Loucy (cell line): ENCODE results near the gene SFTA2.

Source experiments
- H2AFZ ChIP-seq: fragments of 200-600 bp; sonication (generic); 2 replicates; pipeline ENCODE4 v1.6.0; 2016; ENCODE audit warnings: antibody characterized with exemption, mild to moderate bottlenecking, low read length, moderate library complexity
- H3F3A ChIP-seq: fragments of 200-600 bp; 2 replicates; pipeline ENCODE4 v1.6.0; 2016; ENCODE audit warnings: antibody characterized with exemption, low read depth, mild to moderate bottlenecking
- H3K27me3 ChIP-seq: fragments of 200-600 bp; sonication (generic); 2 replicates; pipeline ENCODE4 v1.6.1; 2014; ENCODE audit warnings: low read length, mild to moderate bottlenecking; ENCODE audit not compliant: insufficient read depth, poor library complexity, severe bottlenecking
- H3K36me3 ChIP-seq: fragments of 200-600 bp; sonication (generic); 2 replicates; pipeline ENCODE4 v1.6.1; 2016; ENCODE audit warnings: low read length; ENCODE audit not compliant: insufficient read depth
- H3K4me1 ChIP-seq: fragments of 200-600 bp; sonication (generic); 2 replicates; pipeline ENCODE4 v1.5.1; 2014; ENCODE audit warnings: low read length, mild to moderate bottlenecking; ENCODE audit not compliant: insufficient read depth, poor library complexity, severe bottlenecking
- H3K4me2 ChIP-seq: fragments of 200-600 bp; sonication (generic); 2 replicates; pipeline ENCODE4 v1.6.0; 2014; ENCODE audit warnings: antibody characterized with exemption, low read length, low read depth, mild to moderate bottlenecking; ENCODE audit not compliant: poor library complexity, severe bottlenecking
- H3K4me3 ChIP-seq: fragments of 200-600 bp; sonication (generic); 2 replicates; pipeline ENCODE4 v1.5.1; 2014; ENCODE audit warnings: low read length, mild to moderate bottlenecking, mixed read lengths; ENCODE audit not compliant: poor library complexity, severe bottlenecking
- H3K79me2 ChIP-seq: fragments of 200-600 bp; sonication (generic); 2 replicates; pipeline ENCODE4 v1.6.1; 2014; ENCODE audit warnings: low read length; ENCODE audit not compliant: insufficient read depth
- H3K9ac ChIP-seq: fragments of 200-600 bp; sonication (generic); 2 replicates; pipeline ENCODE4 v1.6.0; 2014; ENCODE audit warnings: mild to moderate bottlenecking, low read depth, low read length, moderate library complexity; ENCODE audit not compliant: poor library complexity, severe bottlenecking
- H3K9me2 ChIP-seq: fragments of 200-600 bp; sonication (generic); replicated peaks from 2 replicates; pipeline ENCODE4 v1.6.1; 2016; ENCODE audit warnings: low read depth, low read length, mixed read lengths
- H3K9me3 ChIP-seq: fragments of 200-600 bp; sonication (generic); 2 replicates; pipeline ENCODE4 v1.6.1; 2014; ENCODE audit warnings: mild to moderate bottlenecking, antibody characterized with exemption, low read length, low read depth; ENCODE audit not compliant: insufficient read depth
- H4K20me1 ChIP-seq: fragments of 200-600 bp; sonication (generic); 2 replicates; pipeline ENCODE4 v1.6.0; 2014; ENCODE audit warnings: antibody characterized with exemption, low read length, mild to moderate bottlenecking; ENCODE audit not compliant: insufficient read depth, poor library complexity, severe bottlenecking
- EZH2phosphoT487 ChIP-seq: fragments of 200-600 bp; IDR thresholded peaks from 2 replicates; pipeline ENCODE4 v1.6.1; 2018; ENCODE audit warnings: antibody characterized with exemption, mild to moderate bottlenecking, moderate library complexity, borderline replicate concordance
- TF ChIP-seq, protein P1 (sequence below): fragments of 200-600 bp; sonication (generic); conservative IDR thresholded peaks from 2 replicates; pipeline ENCODE4 v1.5.1; 2014; ENCODE audit warnings: mild to moderate bottlenecking, antibody characterized with exemption, low read length

The SFTA2 gene

DNA sequence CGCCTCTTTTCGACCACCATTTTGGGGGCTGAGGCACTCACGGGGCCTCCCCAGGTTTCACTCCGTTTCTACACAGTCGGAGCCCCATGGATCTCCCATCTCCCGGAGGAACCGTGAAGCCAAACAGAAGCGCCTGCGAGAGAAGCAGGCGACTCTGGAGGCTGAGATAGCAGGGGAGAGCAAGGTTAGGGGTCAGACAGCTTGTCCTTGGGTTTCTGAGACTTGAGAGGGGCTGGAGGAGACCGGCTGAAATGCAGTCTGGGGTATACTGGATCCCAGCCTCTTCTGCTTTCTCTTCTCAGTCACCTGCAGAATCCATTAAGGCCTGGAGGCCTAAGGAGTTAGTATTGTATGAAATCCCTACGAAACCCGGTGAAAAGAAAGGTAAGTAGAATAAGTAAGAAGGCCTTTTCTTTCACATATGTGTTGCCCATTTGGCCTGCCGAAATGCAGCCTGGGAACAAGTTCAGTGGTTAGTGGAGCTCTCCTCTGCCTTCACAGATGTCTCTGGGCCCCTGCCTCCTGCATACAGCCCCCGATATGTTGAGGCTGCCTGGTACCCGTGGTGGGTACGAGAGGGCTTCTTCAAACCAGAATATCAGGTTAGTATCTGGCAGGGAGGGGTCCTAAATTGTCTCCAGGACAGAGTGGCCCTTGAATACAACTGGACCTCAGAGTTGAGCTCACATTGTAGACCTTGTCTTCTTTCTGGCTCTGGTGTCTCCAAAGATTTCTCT lies 16.9 kb downstream of the SFTA2 start:
- Histone ChIP-seq H3K4me1 (peaks cover 28% of the 10 kb centered on the region), H3K9me2 (no peaks in the 10 kb centered on the region), H3K36me3 (no peaks in the 10 kb centered on the region; the same call in 1 of the 2 replicates), H3K9ac (peak overlapping the region; percentile 91), H3F3A (no peaks in the 10 kb centered on the region), H4K20me1 (no peaks in the 10 kb centered on the region), H3K27me3 (no peaks in the 10 kb centered on the region), H3K4me3 (peak overlapping the region; percentile 88), H3K79me2 (peaks cover 13% of the 10 kb centered on the region; the same call in 1 of the 2 replicates), H2AFZ (peak overlapping the region; percentile 94), H3K9me3 (no peaks in the 10 kb centered on the region), H3K4me2 (peak overlapping the region; percentile 93)
- no peak for TF ChIP-seq EZH2phosphoT487
- TF ChIP-seq, protein P1, sequence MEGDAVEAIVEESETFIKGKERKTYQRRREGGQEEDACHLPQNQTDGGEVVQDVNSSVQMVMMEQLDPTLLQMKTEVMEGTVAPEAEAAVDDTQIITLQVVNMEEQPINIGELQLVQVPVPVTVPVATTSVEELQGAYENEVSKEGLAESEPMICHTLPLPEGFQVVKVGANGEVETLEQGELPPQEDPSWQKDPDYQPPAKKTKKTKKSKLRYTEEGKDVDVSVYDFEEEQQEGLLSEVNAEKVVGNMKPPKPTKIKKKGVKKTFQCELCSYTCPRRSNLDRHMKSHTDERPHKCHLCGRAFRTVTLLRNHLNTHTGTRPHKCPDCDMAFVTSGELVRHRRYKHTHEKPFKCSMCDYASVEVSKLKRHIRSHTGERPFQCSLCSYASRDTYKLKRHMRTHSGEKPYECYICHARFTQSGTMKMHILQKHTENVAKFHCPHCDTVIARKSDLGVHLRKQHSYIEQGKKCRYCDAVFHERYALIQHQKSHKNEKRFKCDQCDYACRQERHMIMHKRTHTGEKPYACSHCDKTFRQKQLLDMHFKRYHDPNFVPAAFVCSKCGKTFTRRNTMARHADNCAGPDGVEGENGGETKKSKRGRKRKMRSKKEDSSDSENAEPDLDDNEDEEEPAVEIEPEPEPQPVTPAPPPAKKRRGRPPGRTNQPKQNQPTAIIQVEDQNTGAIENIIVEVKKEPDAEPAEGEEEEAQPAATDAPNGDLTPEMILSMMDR, result no peak

DNA sequence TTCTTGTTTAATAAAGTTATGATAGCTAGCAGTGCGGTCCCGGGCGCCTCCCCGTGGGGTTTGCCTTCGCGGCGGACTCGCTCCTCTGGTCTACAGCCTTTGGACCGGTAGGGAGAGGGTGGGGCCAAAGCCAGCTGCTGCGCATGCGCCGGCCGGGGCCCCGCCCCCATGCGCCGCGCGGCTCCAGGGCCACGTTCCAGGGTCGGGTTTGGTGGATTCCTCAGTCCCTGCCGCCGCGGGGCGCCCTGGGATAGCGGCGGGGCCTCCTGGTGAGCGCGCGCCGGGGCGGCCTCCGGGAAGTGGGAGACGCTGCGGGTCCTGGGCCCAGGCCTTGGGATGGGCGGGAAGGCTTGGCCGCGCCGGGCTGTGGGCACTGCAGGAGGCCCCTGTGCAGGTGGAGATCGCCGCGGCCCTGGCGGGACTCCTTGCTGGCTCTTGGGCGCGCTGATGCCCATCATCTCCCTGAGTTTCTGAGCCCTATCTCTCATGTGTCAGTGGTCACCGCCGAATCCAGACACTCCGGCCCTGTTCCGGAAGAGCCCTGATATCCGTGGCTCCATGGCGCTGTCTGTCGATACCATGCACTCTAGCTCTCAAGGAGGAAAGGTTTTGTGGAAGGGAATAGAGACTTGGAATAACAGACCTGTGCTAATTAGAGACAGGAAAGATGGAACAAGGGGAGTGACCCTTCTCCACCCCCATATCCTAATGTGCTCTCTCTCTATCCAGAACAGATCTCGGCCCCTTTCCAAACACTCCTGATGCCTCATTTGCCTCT lies 17.7 kb downstream of the SFTA2 start, which contains the start of gene VARS2:
VARS2 (plus strand) TSS at position 163 of the 778 bp plus-strand sequence; CDS start at position 762, 599 bp downstream.
- Histone ChIP-seq H3K9ac (peak within 1 kb of the TSS; percentile 91), H3K36me3 (no peaks in the 10 kb centered on the region; the same call in 1 of the 2 replicates), H3F3A (no peaks in the 10 kb centered on the region), H3K9me2 (no peaks in the 10 kb centered on the region), H3K4me2 (peak within 1 kb of the TSS; percentile 93), H4K20me1 (no peaks in the 10 kb centered on the region), H3K79me2 (peaks cover 21% of the 10 kb centered on the region), H3K9me3 (no peaks in the 10 kb centered on the region), H2AFZ (peak within 1 kb of the TSS; percentile 94), H3K4me1 (peaks cover 28% of the 10 kb centered on the region), H3K4me3 (peak within 1 kb of the TSS; percentile 88), H3K27me3 (no peaks in the 10 kb centered on the region)
- TF ChIP-seq, protein P1, result peak; percentile 27
- no peak for TF ChIP-seq EZH2phosphoT487

DNA sequence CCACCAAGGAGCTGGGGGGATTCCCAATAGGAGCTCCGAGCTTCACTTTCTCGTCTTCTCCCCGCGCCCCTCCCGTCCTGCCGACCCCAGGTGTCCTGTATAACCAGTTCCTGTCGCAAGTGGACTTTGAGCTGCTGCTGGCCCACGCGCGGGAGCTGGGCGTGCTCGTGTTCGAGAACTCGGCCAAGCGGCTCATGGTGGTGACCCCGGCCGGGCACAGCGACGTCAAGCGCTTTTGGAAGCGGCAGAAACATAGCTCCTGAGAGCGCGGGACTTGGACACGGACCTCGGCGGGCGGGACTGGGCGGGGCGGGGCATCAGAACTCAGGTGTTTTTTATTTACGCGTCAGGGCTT lies 18.3 kb downstream of the SFTA2 start:
- H3F3A ChIP-seq, result no peaks in the 10 kb centered on the region
- H3K9me2 ChIP-seq, result no peaks in the 10 kb centered on the region
- no peaks in the 10 kb centered on the region for H4K20me1 ChIP-seq
- peak overlapping the region; percentile 88 for H3K4me3 ChIP-seq
- H3K36me3 ChIP-seq, result no peaks in the 10 kb centered on the region; the same call in 1 of the 2 replicates
- peak overlapping the region; percentile 94; the same call in 1 of the 2 replicates for H2AFZ ChIP-seq
- peaks cover 27% of the 10 kb centered on the region for H3K79me2 ChIP-seq
- no peak overlapping the region for H3K9ac ChIP-seq
- no peak for TF ChIP-seq EZH2phosphoT487
- TF ChIP-seq, protein P1, result no peak
- peak overlapping the region; percentile 93 for H3K4me2 ChIP-seq
- H3K9me3 ChIP-seq, result no peaks in the 10 kb centered on the region
- no peaks in the 10 kb centered on the region for H3K27me3 ChIP-seq
- H3K4me1 ChIP-seq, result peaks cover 30% of the 10 kb centered on the region
